HCT116 (cell line): ENCODE results near the gene NR2C2AP.

ENCODE experiments used
- CBX3 ChIP-seq: IDR thresholded peaks from 2 replicates; pipeline ENCODE4 v1.6.1; 2012; ENCODE audit warnings: low read depth
- POLR2AphosphoS5 ChIP-seq: IDR thresholded peaks from 2 replicates; pipeline ENCODE4 v1.6.1; 2011; ENCODE audit warnings: mild to moderate bottlenecking, low read depth, low read length, moderate library complexity
- SRF ChIP-seq: IDR thresholded peaks from 2 replicates; pipeline ENCODE4 v1.6.1; 2012; ENCODE audit warnings: low read depth
- TF ChIP-seq, protein P1 (sequence below), 3 experiments: fragments of 200-600 bp in 1 of 3; sonication (generic) in 1 of 3; IDR thresholded peaks in 2 of 3; conservative IDR thresholded peaks in 1 of 3; 2 replicates each; pipeline ENCODE4 v1.5.1; 2012 to 2017; ENCODE audit warnings: low read depth in 2 of 3, low read length in 2 of 3, antibody characterized with exemption in 1 of 3, borderline replicate concordance in 1 of 3, control low read depth in 1 of 3, mild to moderate bottlenecking in 1 of 3, mixed read lengths in 1 of 3, mixed run types in 1 of 3, moderate library complexity in 1 of 3; ENCODE audit not compliant: insufficient read depth in 1 of 3
- TF ChIP-seq, protein P2 (sequence below): IDR thresholded peaks from 2 replicates; pipeline ENCODE4 v1.6.1; 2012

DNA sequence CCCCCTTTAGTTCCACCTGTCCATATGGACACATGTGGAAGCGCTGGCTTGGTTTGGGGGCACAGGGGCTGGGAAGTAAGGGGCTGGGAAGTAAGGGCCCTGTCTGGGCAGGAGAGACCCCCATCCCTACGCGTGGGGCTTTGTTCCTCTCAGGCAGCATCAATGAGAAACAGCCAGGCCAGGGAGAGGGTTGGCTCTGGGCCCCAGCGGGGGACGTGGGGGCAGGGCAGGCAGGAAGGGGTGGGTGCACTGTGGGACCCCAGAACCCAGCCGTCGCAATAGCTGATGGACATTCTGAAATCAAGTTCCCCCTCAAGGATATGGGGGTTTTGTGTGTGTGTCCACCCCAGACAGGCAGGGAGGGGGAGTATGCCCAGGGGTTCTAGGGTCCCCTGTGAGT, 9.7 kb upstream of the NR2C2AP start:
- TF ChIP-seq, protein P1, sequence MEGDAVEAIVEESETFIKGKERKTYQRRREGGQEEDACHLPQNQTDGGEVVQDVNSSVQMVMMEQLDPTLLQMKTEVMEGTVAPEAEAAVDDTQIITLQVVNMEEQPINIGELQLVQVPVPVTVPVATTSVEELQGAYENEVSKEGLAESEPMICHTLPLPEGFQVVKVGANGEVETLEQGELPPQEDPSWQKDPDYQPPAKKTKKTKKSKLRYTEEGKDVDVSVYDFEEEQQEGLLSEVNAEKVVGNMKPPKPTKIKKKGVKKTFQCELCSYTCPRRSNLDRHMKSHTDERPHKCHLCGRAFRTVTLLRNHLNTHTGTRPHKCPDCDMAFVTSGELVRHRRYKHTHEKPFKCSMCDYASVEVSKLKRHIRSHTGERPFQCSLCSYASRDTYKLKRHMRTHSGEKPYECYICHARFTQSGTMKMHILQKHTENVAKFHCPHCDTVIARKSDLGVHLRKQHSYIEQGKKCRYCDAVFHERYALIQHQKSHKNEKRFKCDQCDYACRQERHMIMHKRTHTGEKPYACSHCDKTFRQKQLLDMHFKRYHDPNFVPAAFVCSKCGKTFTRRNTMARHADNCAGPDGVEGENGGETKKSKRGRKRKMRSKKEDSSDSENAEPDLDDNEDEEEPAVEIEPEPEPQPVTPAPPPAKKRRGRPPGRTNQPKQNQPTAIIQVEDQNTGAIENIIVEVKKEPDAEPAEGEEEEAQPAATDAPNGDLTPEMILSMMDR (IDR thresholded peaks at IDR 0.05 in 2 of 3, conservative IDR thresholded peaks at IDR 0.05 in 1 of 3; ENCODE audit: borderline replicate concordance in 1 of 3, insufficient read depth in 1 of 3, low read depth in 2 of 3, low read length in 2 of 3) = no peak
- no peak for TF ChIP-seq POLR2AphosphoS5
- no peak for TF ChIP-seq CBX3
- TF ChIP-seq SRF = no peak
- TF ChIP-seq, protein P2, sequence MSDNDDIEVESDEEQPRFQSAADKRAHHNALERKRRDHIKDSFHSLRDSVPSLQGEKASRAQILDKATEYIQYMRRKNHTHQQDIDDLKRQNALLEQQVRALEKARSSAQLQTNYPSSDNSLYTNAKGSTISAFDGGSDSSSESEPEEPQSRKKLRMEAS = no peak
